Uterus (tissue), 4 donors: ENCODE results near the gene DHX38. TPM values are rescaled to one million over a fixed set of nuclear protein-coding genes. Genes with fewer than 3 reads are reported as not detected.

Experiments used
- DNase-seq, 2 donors: peaks; one replicate each; pipeline ENCODE4 v3.0.0-alpha.2; 2019 to 2020
- H3K27ac ChIP-seq, 2 donors: fragments of 200-600 bp; sonication (generic); 1 replicate in 1 of 2; 2 replicates in 1 of 2; pipeline ENCODE4 v1.5.1; 2016 to 2018
- H3K27me3 ChIP-seq, 2 donors: fragments of 200-600 bp; sonication (generic); one replicate each; pipeline ENCODE4 v1.5.1; 2018 to 2019; ENCODE audit warnings: control low read depth in 1 of 2
- H3K36me3 ChIP-seq, 2 donors: fragments of 200-600 bp; sonication (generic); one replicate each; pipeline ENCODE4 v1.5.1; 2019; ENCODE audit warnings: control low read depth in 1 of 2
- H3K4me1 ChIP-seq, 2 donors: fragments of 200-600 bp; sonication (generic); one replicate each; pipeline ENCODE4 v1.5.1; 2018 to 2019; ENCODE audit warnings: control low read depth in 1 of 2
- H3K4me3 ChIP-seq, 2 donors: fragments of 200-600 bp; sonication (generic); 1 replicate in 1 of 2; 2 replicates in 1 of 2; pipeline ENCODE4 v1.5.1; 2018 to 2019; ENCODE audit warnings: mild to moderate bottlenecking in 1 of 2
- H3K9me3 ChIP-seq, 2 donors: fragments of 200-600 bp; sonication (generic); one replicate each; pipeline ENCODE4 v1.5.1; 2019; ENCODE audit warnings: control low read depth in 1 of 2
- POLR2A ChIP-seq, 2 donors: fragments of 450-650 bp; IDR thresholded peaks; one replicate each; pipeline ENCODE4 v1.6.1; 2016; ENCODE audit warnings: antibody characterized with exemption in 2 of 2, mild to moderate bottlenecking in 1 of 2, moderate library complexity in 1 of 2
- intact Hi-C: fragments of 100-400 bp; cut with DNase I; formaldehyde crosslinking; loops from one replicate; pipeline ENCODE4 v1.15.1; 2023; ENCODE audit warnings: low total_unique reads
- total RNA-seq, 4 donors: library from RNA; depleted of rRNA in 3 of 4; stranded (reverse); fragments of >200 nt in 3 of 4; gene quantifications; one replicate each; pipeline versions ENCODE4 v1.1.0 to v1.2.4, GENCODE V29; 2014 to 2023
- TF ChIP-seq, protein P1 (sequence below), 4 experiments: fragments of 200-600 bp in 2 of 4; fragments of 450-650 bp in 2 of 4; sonication (generic) in 2 of 4; IDR thresholded peaks; one replicate each; pipeline ENCODE4 v1.5.1; 2016 to 2019; ENCODE audit warnings: antibody characterized with exemption in 4 of 4, mild to moderate bottlenecking in 2 of 4, moderate library complexity in 1 of 4
- donor health status: DM: yes; HTN: yes; CAD: no.

Gene DHX38
- total RNA-seq, 4 donors from 2014 or later = 12.8 to 73.6 (median 41.5) TPM

DNA sequence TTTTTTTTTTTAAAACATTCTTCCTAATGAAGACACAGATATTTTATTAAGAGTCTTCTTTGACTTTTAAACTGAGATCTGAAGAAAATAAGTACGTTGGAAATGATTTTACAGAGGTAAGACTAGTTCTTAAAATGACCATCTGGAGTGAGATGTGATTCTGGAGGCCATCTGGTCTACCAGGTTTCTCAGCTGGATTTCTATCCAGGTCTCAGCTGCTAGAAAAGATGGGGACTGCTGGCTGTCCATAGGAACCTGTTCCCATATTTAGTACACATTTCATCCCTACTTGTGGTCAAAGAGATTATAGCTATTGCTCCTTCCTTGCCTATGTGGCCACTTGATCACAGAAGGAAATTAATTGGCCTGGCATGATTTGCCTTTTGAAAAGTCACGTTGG is 66.2 kb downstream of the DHX38 start:
- TF ChIP-seq, protein P1, sequence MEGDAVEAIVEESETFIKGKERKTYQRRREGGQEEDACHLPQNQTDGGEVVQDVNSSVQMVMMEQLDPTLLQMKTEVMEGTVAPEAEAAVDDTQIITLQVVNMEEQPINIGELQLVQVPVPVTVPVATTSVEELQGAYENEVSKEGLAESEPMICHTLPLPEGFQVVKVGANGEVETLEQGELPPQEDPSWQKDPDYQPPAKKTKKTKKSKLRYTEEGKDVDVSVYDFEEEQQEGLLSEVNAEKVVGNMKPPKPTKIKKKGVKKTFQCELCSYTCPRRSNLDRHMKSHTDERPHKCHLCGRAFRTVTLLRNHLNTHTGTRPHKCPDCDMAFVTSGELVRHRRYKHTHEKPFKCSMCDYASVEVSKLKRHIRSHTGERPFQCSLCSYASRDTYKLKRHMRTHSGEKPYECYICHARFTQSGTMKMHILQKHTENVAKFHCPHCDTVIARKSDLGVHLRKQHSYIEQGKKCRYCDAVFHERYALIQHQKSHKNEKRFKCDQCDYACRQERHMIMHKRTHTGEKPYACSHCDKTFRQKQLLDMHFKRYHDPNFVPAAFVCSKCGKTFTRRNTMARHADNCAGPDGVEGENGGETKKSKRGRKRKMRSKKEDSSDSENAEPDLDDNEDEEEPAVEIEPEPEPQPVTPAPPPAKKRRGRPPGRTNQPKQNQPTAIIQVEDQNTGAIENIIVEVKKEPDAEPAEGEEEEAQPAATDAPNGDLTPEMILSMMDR (IDR thresholded peaks at IDR 0.05) = no peak
- TF ChIP-seq POLR2A (IDR thresholded peaks at IDR 0.05) = no peak
- Histone ChIP-seq H3K36me3 (no peaks in the 10 kb centered on the region), H3K4me3 (no peak overlapping the region), H3K27ac (no peak overlapping the region), H3K27me3 (no peaks in the 10 kb centered on the region), H3K4me1 (no peaks in the 10 kb centered on the region), H3K9me3 (no peaks in the 10 kb centered on the region)
- intact Hi-C loops = no loop called here
- DNase-seq = no peak

DNA sequence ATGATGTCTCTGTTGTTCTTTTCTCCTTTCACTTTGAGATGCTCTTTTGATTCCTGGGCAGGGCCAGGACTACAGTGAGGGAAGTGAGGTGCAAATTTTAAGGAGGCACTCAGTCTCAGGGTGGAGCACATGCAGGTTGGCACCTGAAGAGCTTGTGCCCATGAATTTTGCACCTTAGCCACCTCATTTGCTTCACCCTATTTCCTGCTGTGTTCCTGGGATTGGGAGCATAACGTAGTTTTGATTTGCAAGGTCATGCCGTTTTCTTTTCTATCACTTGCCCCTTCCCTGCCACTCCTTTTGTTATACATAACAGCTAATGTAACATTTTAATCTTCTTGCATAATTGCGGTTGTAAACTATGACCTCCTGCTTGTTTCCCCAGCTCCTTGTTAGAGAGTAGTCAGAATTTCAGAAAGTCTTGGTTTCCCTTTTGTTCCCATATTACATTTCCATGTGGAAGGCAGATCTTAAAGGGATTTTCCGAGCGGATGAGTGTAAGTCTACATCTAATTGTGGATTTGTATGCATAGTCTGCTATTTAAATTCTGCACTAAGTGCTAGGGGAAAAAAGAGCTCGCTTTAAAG is 68.6 kb downstream of the DHX38 start:
- DNase-seq = no peak
- Histone ChIP-seq H3K9me3 (no peaks in the 10 kb centered on the region), H3K4me1 (no peaks in the 10 kb centered on the region), H3K27ac (no peak overlapping the region), H3K36me3 (no peaks in the 10 kb centered on the region), H3K4me3 (no peak overlapping the region), H3K27me3 (no peaks in the 10 kb centered on the region)
- intact Hi-C loops = no loop called here
- TF ChIP-seq, protein P1 (IDR thresholded peaks at IDR 0.05) = no peak
- TF ChIP-seq POLR2A (IDR thresholded peaks at IDR 0.05) = no peak

Other genes with a start within 250 kb of the DHX38 start
- 10 to 100 TPM in 3 of 4 donors, 1 to 10 TPM in 1; 4.7 to 33.1 (median 23.4) TPM for gene ATXN1L, start 247.9 kb upstream of the DHX38 start, total RNA-seq
- gene ZNF821, start 209.7 kb upstream of the DHX38 start, total RNA-seq = 10 to 100 TPM in 2 of 4 donors, 1 to 10 TPM in 1, under 1 TPM in 1; 0.59 to 16.9 (median 7.4) TPM
- gene IST1, start 198.3 kb upstream of the DHX38 start, total RNA-seq = 100 to 1,000 TPM; 172 to 301 (median 207) TPM
- gene PKD1L3, start 93.4 kb upstream of the DHX38 start, total RNA-seq = under 1 TPM in 3 of 4 donors, not detected in 1; under 0.01 to 0.35 (median 0.15) TPM
- 10 to 100 TPM in 1 of 4 donors, 1 to 10 TPM in 3; 1.8 to 14.7 (median 7.1) TPM for gene DHODH, start 85.1 kb upstream of the DHX38 start, total RNA-seq
- gene HP, start 39.3 kb upstream of the DHX38 start, total RNA-seq = 10 to 100 TPM in 2 of 4 donors, 1 to 10 TPM in 1, under 1 TPM in 1; 0.77 to 23.8 (median 10.6) TPM
- 1 to 10 TPM in 1 of 4 donors, not detected in 3; 1.1 TPM for gene HPR, start 30.6 kb upstream of the DHX38 start, total RNA-seq
- 10 to 100 TPM in 2 of 4 donors, 1 to 10 TPM in 2; 1.2 to 54.1 (median 14.9) TPM for gene TXNL4B, start 227 bp upstream of the DHX38 start, total RNA-seq
- 1 to 10 TPM in 2 of 4 donors, not detected in 2; 1.2 to 1.4 TPM for gene PMFBP1, start 78.3 kb downstream of the DHX38 start, total RNA-seq